NOMO-1 treated with DMSO at 0.1 percent for 48 hours (cell line): ENCODE data around the gene TNIP3.

Source experiments
- DNase-seq: peaks from one replicate; lab custom pipeline; 2025; ENCODE audit not compliant: unreplicated experiment; lab: John Stamatoyannopoulos, UW

Gene TNIP3

GRCh38 chr4:121139533-121140222, 24.4 kb downstream of the TNIP3 start:
- no peak for DNase-seq

- DNase-seq, result no peak
Measured at GRCh38 chr4:121138039-121138825, 25.9 kb downstream of the TNIP3 start.

- no peak for DNase-seq
Measured at GRCh38 chr4:121130326-121130660, 33.8 kb downstream of the TNIP3 start.

- no peak for DNase-seq
Measured at GRCh38 chr4:121129606-121130325, 34.4 kb downstream of the TNIP3 start.

GRCh38 chr4:121127100-121127499, 37.0 kb downstream of the TNIP3 start:
- no peak for DNase-seq

GRCh38 chr4:121126449-121127006, 37.6 kb downstream of the TNIP3 start:
- DNase-seq, result no peak

- no peak for DNase-seq
Measured at GRCh38 chr4:121125498-121125885, 38.6 kb downstream of the TNIP3 start.

- DNase-seq, result no peak
Measured at GRCh38 chr4:121122661-121123060, 41.5 kb downstream of the TNIP3 start.

GRCh38 chr4:121119715-121120114, 44.4 kb downstream of the TNIP3 start:
- no peak for DNase-seq

GRCh38 chr4:121118344-121118743, 45.8 kb downstream of the TNIP3 start:
- DNase-seq, result no peak

GRCh38 chr4:121114756-121115155, 49.4 kb downstream of the TNIP3 start:
- no peak for DNase-seq

GRCh38 chr4:121112530-121112929, 51.6 kb downstream of the TNIP3 start:
- DNase-seq, result no peak

GRCh38 chr4:121108557-121108956, 55.6 kb downstream of the TNIP3 start:
- no peak for DNase-seq

GRCh38 chr4:121107507-121107906, 56.6 kb downstream of the TNIP3 start:
- DNase-seq, result no peak

- DNase-seq, result no peak
Measured at GRCh38 chr4:121100093-121100775, 63.9 kb downstream of the TNIP3 start.

- no peak for DNase-seq
Measured at GRCh38 chr4:121098266-121098665, 65.9 kb downstream of the TNIP3 start.

- peak; percentile 45 for DNase-seq
Measured at GRCh38 chr4:121096629-121097028, 67.5 kb downstream of the TNIP3 start.

GRCh38 chr4:121096191-121096590, 67.9 kb downstream of the TNIP3 start:
- no peak for DNase-seq

- peak; percentile 37 for DNase-seq
Measured at GRCh38 chr4:121094297-121094966, 69.7 kb downstream of the TNIP3 start.

- no peak for DNase-seq
Measured at GRCh38 chr4:121093261-121093660, 70.9 kb downstream of the TNIP3 start.

GRCh38 chr4:121091941-121092340, 72.2 kb downstream of the TNIP3 start:
- DNase-seq, result no peak
